Measurements from ENCODE around the gene MCCC2. TPM values are rescaled to one million over a fixed set of nuclear protein-coding genes. Genes with fewer than 3 reads are reported as not detected.

Gene MCCC2
- polyA plus RNA-seq, 2 of the 4 experiments (the other 2 are of a cell fraction), result 49.4 to 88.4 TPM

- POLR2A ChIA-PET, result interaction anchor here (0.6 to 2.3 kb wide), 4 partner anchors 8 to 134 kb away, joined by 3 to 10 read pairs (median 5); no protein-coding TSS in a partner anchor
- DNase-seq (ENCODE audit: low read depth in 1 of 2, low spot score in 1 of 2) (peak in 1 of 2 experiments; percentile 7), ATAC-seq (peak; percentile 7 to 19; a peak in 5 of 6 replicates), FAIRE-seq (no peak)
- Histone ChIP-seq H3K9me3 (no peaks in the 10 kb centered on the region), H3K27ac (peak overlapping the region; percentile 75 to 91), H3K4me3 (peak overlapping the region; percentile 59), H3K4me2 (peak overlapping the region; percentile 93), H3K4me1 (peaks cover 15% of the 10 kb centered on the region; the same call in 2 of the 3 replicates)
- CTCF ChIA-PET, result interaction anchor here (0.7 to 1.8 kb wide), 3 partner anchors 13 to 113 kb away, joined by 3 to 10 read pairs (median 3); no protein-coding TSS in a partner anchor
- 65% methylated on average over 19 of the region's 19 CpGs for WGBS (ENCODE audit: missing lambda C conversion rate)
- TF ChIP-seq HEYL (CRISPR knock-in tag; IDR thresholded peaks at IDR 0.05), result no peak
These were observed 809 bp downstream of the MCCC2 start for GRCh38 chr5:71587766-71588532.

DNA sequence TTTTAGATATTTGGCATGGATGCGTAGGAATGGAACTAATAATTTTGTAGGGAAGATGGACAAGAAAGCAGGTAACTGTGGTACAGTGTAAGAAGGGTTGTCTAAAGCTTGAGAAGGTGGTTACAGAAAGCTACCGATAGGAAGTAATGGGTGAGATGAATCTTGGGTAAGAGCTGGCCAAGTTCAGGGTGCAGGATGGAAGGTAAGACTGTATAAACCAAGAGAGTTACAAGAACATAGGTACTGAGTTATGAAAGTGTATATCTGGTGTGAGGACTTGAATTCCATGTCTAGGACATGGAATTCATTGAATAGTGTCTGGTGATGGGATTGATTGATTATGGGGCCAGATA, 1.4 kb downstream of the MCCC2 start:
- no peak for ATAC-seq
- FAIRE-seq, result no peak
- CTCF ChIA-PET, result interaction anchor here (0.7 to 1.8 kb wide), 2 partner anchors 12 to 113 kb away, joined by 3 to 10 read pairs; no protein-coding TSS in a partner anchor

GRCh38 chr5:71589903-71590302, 2.8 kb downstream of the MCCC2 start:
- CTCF ChIA-PET, result interaction anchor here (4.4 kb wide), 1 partner anchor 11 kb away, joined by 28 read pairs; no protein-coding TSS in a partner anchor
- no peak for FAIRE-seq
- ATAC-seq, result no peak

More for the DNA sequence above, 1.4 kb downstream of the MCCC2 start:
- Histone ChIP-seq H3K4me3 (no peak overlapping the region; the same call in 2 of the 3 replicates), H3K27ac (no peak overlapping the region), H3K4me2 (peak overlapping the region; percentile 93), H3K4me1 (peaks cover 15% of the 10 kb centered on the region; the same call in 2 of the 3 replicates), H3K9me3 (no peaks in the 10 kb centered on the region)
- POLR2A ChIA-PET, result interaction anchor here (2.3 kb wide), 1 partner anchor 13 kb away, joined by 10 read pairs; no protein-coding TSS in a partner anchor
- DNase-seq (ENCODE audit: low read depth in 1 of 2, low spot score in 1 of 2), result no peak
- WGBS (ENCODE audit: missing lambda C conversion rate), result 94% methylated on average over 2 of the region's 2 CpGs
- TF ChIP-seq PBX3 (IDR thresholded peaks at IDR 0.05), result no peak
- no peak for TF ChIP-seq ESRRA (IDR thresholded peaks at IDR 0.05; ENCODE audit: borderline replicate concordance, low read length)
- TF ChIP-seq POLR2A (IDR thresholded peaks at IDR 0.05; ENCODE audit: low read length), result no peak
- no peak for TF ChIP-seq HMGXB4 (CRISPR knock-in tag; IDR thresholded peaks at IDR 0.05; ENCODE audit: borderline replicate concordance)
- TF ChIP-seq CHD2 (IDR thresholded peaks at IDR 0.05; ENCODE audit: low read length, partially characterized antibody), result no peak
- TF ChIP-seq HOXB5 (CRISPR knock-in tag; IDR thresholded peaks at IDR 0.05), result no peak
- TF ChIP-seq, protein P1, sequence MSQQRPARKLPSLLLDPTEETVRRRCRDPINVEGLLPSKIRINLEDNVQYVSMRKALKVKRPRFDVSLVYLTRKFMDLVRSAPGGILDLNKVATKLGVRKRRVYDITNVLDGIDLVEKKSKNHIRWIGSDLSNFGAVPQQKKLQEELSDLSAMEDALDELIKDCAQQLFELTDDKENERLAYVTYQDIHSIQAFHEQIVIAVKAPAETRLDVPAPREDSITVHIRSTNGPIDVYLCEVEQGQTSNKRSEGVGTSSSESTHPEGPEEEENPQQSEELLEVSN (IDR thresholded peaks at IDR 0.05; ENCODE audit: borderline replicate concordance, low read depth), result no peak
- TF ChIP-seq HES2 (IDR thresholded peaks at IDR 0.05), result no peak
- no peak for TF ChIP-seq PHF8 (IDR thresholded peaks at IDR 0.05; ENCODE audit: borderline replicate concordance, low read depth)
- TF ChIP-seq KDM5A (IDR thresholded peaks at IDR 0.05), result no peak
- no peak for TF ChIP-seq EHMT2 (IDR thresholded peaks at IDR 0.05; ENCODE audit: low read depth)
- TF ChIP-seq RNF2 (IDR thresholded peaks at IDR 0.05; ENCODE audit: borderline replicate concordance, low read depth), result no peak
- no peak for TF ChIP-seq CEBPB (IDR thresholded peaks at IDR 0.05)

More at GRCh38 chr5:71589903-71590302, 2.8 kb downstream of the MCCC2 start:
- TF ChIP-seq HDAC2 (IDR thresholded peaks at IDR 0.05), result no peak
- TF ChIP-seq FOSL2 (IDR thresholded peaks at IDR 0.05), result no peak
- no peak for TF ChIP-seq FOSL2 (CRISPR knock-in tag; IDR thresholded peaks at IDR 0.05)
- TF ChIP-seq POLR2A (IDR thresholded peaks at IDR 0.05; ENCODE audit: low read length), result no peak
- no peak for DNase-seq (ENCODE audit: low read depth in 1 of 2, low spot score in 1 of 2)
- 60% methylated on average over 2 of the region's 2 CpGs for whole genome bisulfite sequencing (ENCODE audit: missing lambda C conversion rate)
- H3K4me3 ChIP-seq, result no peak overlapping the region
- H3K27ac ChIP-seq, result no peak overlapping the region
- H3K9me3 ChIP-seq, result no peaks in the 10 kb centered on the region
- no peak overlapping the region for H3K4me2 ChIP-seq
- peaks cover 15% of the 10 kb centered on the region; the same call in 2 of the 3 replicates for H3K4me1 ChIP-seq
- POLR2A ChIA-PET, result no interaction called here
